Mesothelial cell of epicardium (in vitro differentiated cells): ENCODE data around the gene LIN7A. TPM values are rescaled to one million over a fixed set of nuclear protein-coding genes. Genes with fewer than 3 reads are reported as not detected.

Source experiments
- DNase-seq, 2 experiments: peaks; one replicate each; pipeline ENCODE4 v3.0.0; 2021; ENCODE audit warnings: low spot score in 2 of 2; ENCODE audit not compliant: unreplicated experiment in 2 of 2
- H3K27ac Mint-ChIP-seq: 2 replicates; pipeline ENCODE4 v1.8.0; 2021; ENCODE audit warnings: mixed read lengths
- H3K27me3 Mint-ChIP-seq: 2 replicates; pipeline ENCODE4 v1.8.0; 2021; ENCODE audit warnings: low read depth, mixed read lengths
- H3K36me3 Mint-ChIP-seq: 2 replicates; pipeline ENCODE4 v1.8.0; 2021; ENCODE audit warnings: mixed read lengths
- H3K4me1 Mint-ChIP-seq: 2 replicates; pipeline ENCODE4 v1.8.0; 2021; ENCODE audit warnings: mixed read lengths
- H3K4me3 Mint-ChIP-seq: 2 replicates; pipeline ENCODE4 v1.8.0; 2021; ENCODE audit warnings: mild to moderate bottlenecking, moderate library complexity, mixed read lengths
- H3K9me3 Mint-ChIP-seq: 2 replicates; pipeline ENCODE4 v1.8.0; 2021; ENCODE audit warnings: mixed read lengths
- total RNA-seq: library from RNA; stranded (reverse); gene quantifications from 3 replicates; pipeline ENCODE4 v1.2.1, GENCODE V29; 2021
- TF ChIP-seq, protein P1 (sequence below): fragments of 200-600 bp; sonication (generic); IDR thresholded peaks from one replicate; pipeline ENCODE4 v1.5.0; 2021; ENCODE audit warnings: antibody characterized with exemption; ENCODE audit not compliant: unreplicated experiment

The LIN7A gene
- total RNA-seq, 1 donor from 2014 or later = 9.9 TPM

DNA sequence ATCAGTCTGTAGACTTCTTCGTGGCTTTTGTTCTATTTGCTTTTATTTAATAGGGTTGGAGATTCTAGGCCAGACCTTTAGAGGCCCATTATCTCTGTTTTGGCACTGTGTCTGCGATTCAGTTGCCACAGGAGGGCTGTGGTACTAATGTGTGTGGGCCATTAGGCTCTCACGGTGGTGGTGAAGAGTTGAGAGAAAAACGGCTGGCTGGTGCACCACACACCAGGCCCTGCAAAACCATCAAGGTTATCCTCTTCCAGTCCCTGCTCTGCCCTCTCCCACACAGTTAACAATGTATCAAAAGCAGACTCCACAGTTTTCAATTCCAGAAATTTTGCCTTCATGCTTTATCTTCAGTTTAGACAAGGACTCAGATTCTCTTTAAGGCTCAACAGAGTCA lies 123.3 kb downstream of the LIN7A start:
- no peaks in the 10 kb centered on the region for H3K9me3 Mint-ChIP-seq
- DNase-seq = no peak
- no peak overlapping the region for H3K27ac Mint-ChIP-seq
- H3K4me1 Mint-ChIP-seq = peaks cover 1% of the 10 kb centered on the region
- no peaks in the 10 kb centered on the region for H3K27me3 Mint-ChIP-seq
- peaks cover 3% of the 10 kb centered on the region for H3K36me3 Mint-ChIP-seq
- no peak overlapping the region for H3K4me3 Mint-ChIP-seq
- TF ChIP-seq, protein P1, sequence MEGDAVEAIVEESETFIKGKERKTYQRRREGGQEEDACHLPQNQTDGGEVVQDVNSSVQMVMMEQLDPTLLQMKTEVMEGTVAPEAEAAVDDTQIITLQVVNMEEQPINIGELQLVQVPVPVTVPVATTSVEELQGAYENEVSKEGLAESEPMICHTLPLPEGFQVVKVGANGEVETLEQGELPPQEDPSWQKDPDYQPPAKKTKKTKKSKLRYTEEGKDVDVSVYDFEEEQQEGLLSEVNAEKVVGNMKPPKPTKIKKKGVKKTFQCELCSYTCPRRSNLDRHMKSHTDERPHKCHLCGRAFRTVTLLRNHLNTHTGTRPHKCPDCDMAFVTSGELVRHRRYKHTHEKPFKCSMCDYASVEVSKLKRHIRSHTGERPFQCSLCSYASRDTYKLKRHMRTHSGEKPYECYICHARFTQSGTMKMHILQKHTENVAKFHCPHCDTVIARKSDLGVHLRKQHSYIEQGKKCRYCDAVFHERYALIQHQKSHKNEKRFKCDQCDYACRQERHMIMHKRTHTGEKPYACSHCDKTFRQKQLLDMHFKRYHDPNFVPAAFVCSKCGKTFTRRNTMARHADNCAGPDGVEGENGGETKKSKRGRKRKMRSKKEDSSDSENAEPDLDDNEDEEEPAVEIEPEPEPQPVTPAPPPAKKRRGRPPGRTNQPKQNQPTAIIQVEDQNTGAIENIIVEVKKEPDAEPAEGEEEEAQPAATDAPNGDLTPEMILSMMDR = no peak

DNA sequence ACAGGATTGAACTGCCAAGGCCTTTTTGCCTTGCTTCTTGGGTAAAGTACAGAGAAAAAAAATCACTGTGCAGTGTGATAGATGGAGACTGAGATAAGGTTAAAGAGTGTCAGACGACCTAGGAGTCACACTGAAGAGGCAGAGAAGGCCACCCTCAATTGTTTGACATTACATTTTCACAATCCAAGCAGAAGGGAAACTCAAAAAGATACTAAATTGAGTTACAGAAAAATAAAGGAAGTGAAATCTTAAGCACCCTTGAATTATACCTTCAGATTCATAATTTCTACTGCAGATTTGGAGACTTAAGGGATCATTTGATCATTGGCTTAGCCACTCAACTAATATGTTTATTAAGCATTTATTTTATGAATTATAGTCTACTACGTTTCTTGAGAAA lies 123.9 kb downstream of the LIN7A start:
- TF ChIP-seq, protein P1 = no peak
- no peaks in the 10 kb centered on the region for H3K27me3 Mint-ChIP-seq
- H3K27ac Mint-ChIP-seq = no peak overlapping the region
- H3K4me1 Mint-ChIP-seq = peaks cover 1% of the 10 kb centered on the region
- H3K36me3 Mint-ChIP-seq = peaks cover 3% of the 10 kb centered on the region
- no peak for DNase-seq
- no peak overlapping the region for H3K4me3 Mint-ChIP-seq
- no peaks in the 10 kb centered on the region for H3K9me3 Mint-ChIP-seq

DNA sequence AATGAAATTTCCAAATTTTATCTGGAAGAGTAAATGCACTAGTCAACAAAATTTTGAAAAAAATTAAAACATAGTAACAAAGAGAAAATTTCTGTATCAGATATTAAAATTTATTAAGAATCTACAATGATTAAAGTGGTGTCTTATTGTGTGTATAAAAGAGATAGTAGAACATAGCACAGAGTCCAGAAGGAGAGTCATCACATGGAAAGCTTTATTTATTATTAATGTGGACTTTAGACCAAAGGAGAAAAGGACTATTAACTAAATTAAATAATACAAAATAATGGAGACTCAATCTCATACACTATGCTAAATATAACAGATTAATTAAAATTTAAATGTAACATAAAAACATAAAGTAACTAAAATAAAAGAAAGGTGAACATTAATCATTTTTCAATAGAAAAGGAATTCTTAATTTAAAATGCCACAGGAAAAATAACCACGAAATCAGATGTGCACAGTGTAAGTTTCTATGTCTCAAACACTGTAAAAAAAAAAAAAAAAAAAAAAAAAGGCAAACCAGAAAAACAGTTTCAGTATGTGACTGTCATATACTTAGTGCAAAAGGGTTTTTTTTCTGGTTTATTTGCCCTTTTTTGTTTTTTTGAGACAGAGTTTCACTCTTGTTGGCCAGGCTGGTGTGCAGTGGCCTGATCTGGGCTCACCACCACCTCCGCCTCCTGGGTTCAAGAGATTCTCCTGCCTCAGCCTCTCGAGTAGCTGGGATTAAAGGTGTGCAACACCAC lies 125.6 kb downstream of the LIN7A start:
- Mint-ChIP-seq H3K9me3 (no peaks in the 10 kb centered on the region), H3K4me1 (peaks cover 1% of the 10 kb centered on the region)

DNA sequence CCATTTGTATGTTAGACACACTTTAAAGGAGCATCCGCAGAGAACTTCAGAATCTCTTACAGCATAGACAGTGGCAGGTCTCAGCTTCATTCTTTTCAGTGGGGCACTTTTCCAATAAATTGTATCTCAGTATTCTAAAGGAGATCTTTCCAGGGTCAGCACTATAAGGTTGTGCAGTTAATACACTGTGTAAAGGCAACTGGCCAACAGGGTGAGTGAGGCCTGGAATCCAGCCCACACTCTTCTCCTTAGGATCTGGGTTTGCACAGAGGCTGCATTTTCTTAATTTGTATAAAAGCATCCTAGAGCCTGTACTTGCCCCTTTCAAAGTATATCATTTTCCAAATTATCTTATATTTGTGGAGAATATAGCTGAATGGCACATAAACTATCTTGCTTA lies 126.9 kb downstream of the LIN7A start:
- peaks cover 1% of the 10 kb centered on the region for H3K4me1 Mint-ChIP-seq
- no peak for DNase-seq
- H3K27ac Mint-ChIP-seq = no peak overlapping the region
- H3K36me3 Mint-ChIP-seq = peaks cover 3% of the 10 kb centered on the region
- H3K4me3 Mint-ChIP-seq = no peak overlapping the region
- TF ChIP-seq, protein P1 = no peak
- H3K27me3 Mint-ChIP-seq = no peaks in the 10 kb centered on the region
- no peaks in the 10 kb centered on the region for H3K9me3 Mint-ChIP-seq

More for the DNA sequence above, 125.6 kb downstream of the LIN7A start:
- DNase-seq = no peak
- H3K4me3 Mint-ChIP-seq = no peak overlapping the region
- no peaks in the 10 kb centered on the region for H3K27me3 Mint-ChIP-seq
- TF ChIP-seq, protein P1 = no peak
- H3K36me3 Mint-ChIP-seq = peaks cover 3% of the 10 kb centered on the region
- no peak overlapping the region for H3K27ac Mint-ChIP-seq

DNA sequence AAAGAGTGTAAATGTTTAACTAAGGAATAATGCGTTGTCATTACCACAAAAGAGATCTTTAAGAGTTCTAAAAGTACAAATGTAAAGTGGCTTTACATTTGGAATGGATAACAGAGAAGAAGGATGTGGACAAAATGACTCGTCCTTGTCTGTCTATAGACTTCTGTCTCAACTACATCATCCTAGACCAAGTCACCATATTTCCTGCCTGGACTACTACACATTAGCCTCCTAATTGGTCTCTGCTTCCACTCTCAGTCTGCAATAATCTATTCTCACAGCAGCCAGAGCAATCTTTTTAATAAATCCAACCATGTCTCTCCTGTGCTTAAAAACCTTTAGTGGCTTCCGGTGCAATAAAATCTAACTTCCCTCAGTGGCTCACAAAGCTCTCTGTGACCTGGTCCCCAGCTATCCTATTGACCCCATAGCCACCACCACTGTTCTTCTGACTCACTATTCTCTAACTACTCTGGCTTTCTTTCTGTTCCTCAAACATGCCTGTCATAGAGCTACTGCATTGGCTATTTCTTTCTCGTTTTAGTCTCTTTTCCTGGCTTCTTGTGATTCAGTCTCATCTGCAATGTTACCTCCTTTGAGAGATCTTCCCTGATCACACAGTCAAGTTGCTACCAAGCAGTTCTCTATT lies 130.0 kb downstream of the LIN7A start:
- DNase-seq = no peak
- H3K4me3 Mint-ChIP-seq = no peak overlapping the region
- TF ChIP-seq, protein P1 = no peak
- H3K9me3 Mint-ChIP-seq = peaks cover 7% of the 10 kb centered on the region
- H3K4me1 Mint-ChIP-seq = peaks cover 1% of the 10 kb centered on the region
- H3K27me3 Mint-ChIP-seq = no peaks in the 10 kb centered on the region
- H3K36me3 Mint-ChIP-seq = peaks cover 8% of the 10 kb centered on the region
- H3K27ac Mint-ChIP-seq = no peak overlapping the region
